Testis (tissue), 2 donors: Measurements from ENCODE around the gene ARID3A.

Experiments
- POLR2A ChIP-seq: fragments of 450-650 bp; IDR thresholded peaks from one replicate; pipeline ENCODE4 v1.6.1; 2017; ENCODE audit warnings: antibody characterized with exemption, mild to moderate bottlenecking, moderate library complexity
- TF ChIP-seq, protein P1 (sequence below), 3 experiments: fragments of 450-650 bp in 2 of 3; fragments of 200-600 bp in 1 of 3; sonication (generic) in 1 of 3; IDR thresholded peaks; one replicate each; pipeline ENCODE4 v1.5.1; 2016 to 2019; ENCODE audit warnings: antibody characterized with exemption in 3 of 3, mild to moderate bottlenecking in 2 of 3, moderate library complexity in 1 of 3

DNA sequence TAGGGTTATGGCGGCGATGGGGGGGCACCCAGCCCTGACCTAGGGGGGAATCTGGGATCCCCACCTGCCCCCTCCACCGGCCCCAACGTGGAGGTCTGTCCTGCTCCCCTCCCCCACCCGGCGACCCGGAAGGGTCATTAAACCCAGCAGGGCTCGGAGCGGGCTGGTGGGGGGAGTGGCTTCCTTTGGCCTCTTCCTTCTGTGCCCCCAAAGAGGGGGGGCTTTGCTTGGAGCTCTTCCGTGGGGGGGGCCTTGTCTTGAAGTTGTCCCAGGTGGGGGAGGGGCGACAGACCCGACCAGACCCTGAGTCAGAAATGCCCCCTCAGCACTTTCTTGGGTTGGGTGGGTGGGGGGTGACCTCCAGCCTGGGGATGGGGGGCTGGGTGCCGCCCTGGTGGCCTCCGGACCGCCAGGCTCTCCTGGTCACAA is 1.5 kb downstream of the ARID3A start:
- TF ChIP-seq, protein P1, sequence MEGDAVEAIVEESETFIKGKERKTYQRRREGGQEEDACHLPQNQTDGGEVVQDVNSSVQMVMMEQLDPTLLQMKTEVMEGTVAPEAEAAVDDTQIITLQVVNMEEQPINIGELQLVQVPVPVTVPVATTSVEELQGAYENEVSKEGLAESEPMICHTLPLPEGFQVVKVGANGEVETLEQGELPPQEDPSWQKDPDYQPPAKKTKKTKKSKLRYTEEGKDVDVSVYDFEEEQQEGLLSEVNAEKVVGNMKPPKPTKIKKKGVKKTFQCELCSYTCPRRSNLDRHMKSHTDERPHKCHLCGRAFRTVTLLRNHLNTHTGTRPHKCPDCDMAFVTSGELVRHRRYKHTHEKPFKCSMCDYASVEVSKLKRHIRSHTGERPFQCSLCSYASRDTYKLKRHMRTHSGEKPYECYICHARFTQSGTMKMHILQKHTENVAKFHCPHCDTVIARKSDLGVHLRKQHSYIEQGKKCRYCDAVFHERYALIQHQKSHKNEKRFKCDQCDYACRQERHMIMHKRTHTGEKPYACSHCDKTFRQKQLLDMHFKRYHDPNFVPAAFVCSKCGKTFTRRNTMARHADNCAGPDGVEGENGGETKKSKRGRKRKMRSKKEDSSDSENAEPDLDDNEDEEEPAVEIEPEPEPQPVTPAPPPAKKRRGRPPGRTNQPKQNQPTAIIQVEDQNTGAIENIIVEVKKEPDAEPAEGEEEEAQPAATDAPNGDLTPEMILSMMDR (IDR thresholded peaks at IDR 0.05): no peak
- no peak for TF ChIP-seq POLR2A
